HepG2 (cell line): ENCODE measurements around the gene MTX2. TPM values are rescaled to one million over a fixed set of nuclear protein-coding genes. Genes with fewer than 3 reads are reported as not detected.
A peak's percentile ranks its signal among the peaks of the same experiment; 100 is the strongest.

Experiments used
- ATAC-seq: fragments of 200-7000 bp; cut with Tn5 transposase; 3 replicates; pipeline ENCODE4 v1.9.1; 2020; ENCODE audit warnings: mild to moderate bottlenecking, moderate library complexity
- BruUV-seq: library from RNA; stranded (reverse); fragments of 400-500 nt; replicated peaks from 2 replicates; lab custom pipeline; 2021; lab: Mats Ljungman, UMichigan
- CTCF ChIA-PET: fragments of 300-600 bp; formaldehyde crosslinking; extraction: SDS; loops from one replicate; lab custom pipeline; 2021; ENCODE audit warnings: low total read pairs, inconsistent platforms, low intra/inter-chr PET ratio; lab: Yijun Ruan, JAX
- POLR2A ChIA-PET: fragments of 350-600 bp; sonication (Branson Sonifier 250); formaldehyde crosslinking; loops from one replicate; lab custom pipeline; 2020; ENCODE audit warnings: antibody characterized with exemption, inconsistent platforms; lab: Yijun Ruan, JAX
- DNase-seq: peaks from one replicate; pipeline ENCODE4 v3.0.0-alpha.2; 2015; ENCODE audit warnings: low spot score
- FAIRE-seq: peaks from 3 replicates; lab custom pipeline; 2011; peaks lifted over from hg19 to GRCh38; lab: Jason Lieb, UNC
- H2AFZ ChIP-seq: one replicate; pipeline ENCODE4 v1.6.1; 2011; ENCODE audit warnings: low read length, inconsistent platforms
- H3K27ac ChIP-seq: fragments of 300-600 bp; 3 replicates; pipeline ENCODE4 v1.8.0; 2011; ENCODE audit warnings: mixed run types, mild to moderate bottlenecking, mixed read lengths, low read length, inconsistent platforms; ENCODE audit not compliant: insufficient read depth; ENCODE audit errors: extremely low read length
- H3K27me3 ChIP-seq, 2 experiments: fragments of 200-600 bp in 1 of 2; 2 replicates in 1 of 2; 3 replicates in 1 of 2; pipeline versions ENCODE4 v1.6.0 to v1.8.0; 2011; ENCODE audit warnings: low read length in 2 of 2, mild to moderate bottlenecking in 2 of 2, moderate library complexity in 2 of 2, inconsistent platforms in 1 of 2; ENCODE audit not compliant: insufficient read depth in 2 of 2, control insufficient read depth in 1 of 2
- H3K36me3 ChIP-seq, 2 experiments: fragments of 200-600 bp in 1 of 2; replicated peaks in 1 of 2; 2 replicates in 1 of 2; 3 replicates in 1 of 2; pipeline versions ENCODE4 v1.5.1 to v1.8.0; 2011; ENCODE audit warnings: low read length in 2 of 2, inconsistent platforms in 1 of 2; ENCODE audit not compliant: insufficient read depth in 2 of 2, control insufficient read depth in 1 of 2
- H3K4me1 ChIP-seq: 2 replicates; pipeline ENCODE4 v1.5.1; 2012; ENCODE audit warnings: low read length, inconsistent platforms; ENCODE audit not compliant: insufficient read depth
- H3K4me2 ChIP-seq: 2 replicates; pipeline ENCODE4 v1.6.0; 2011; ENCODE audit warnings: low read depth, low read length, inconsistent platforms
- H3K4me3 ChIP-seq, 3 experiments: fragments of 200-600 bp in 1 of 3; sonication (generic), shearing (Covaris generic) in 1 of 3; replicated peaks in 1 of 3; 2 replicates each; pipeline ENCODE4 v1.5.1; 2011 to 2016; ENCODE audit warnings: low read length in 3 of 3, inconsistent platforms in 2 of 3, low read depth in 2 of 3, mild to moderate bottlenecking in 2 of 3, control low read depth in 1 of 3, mixed read lengths in 1 of 3; ENCODE audit not compliant: insufficient read depth in 1 of 3
- H3K79me2 ChIP-seq: one replicate; pipeline ENCODE4 v1.6.1; 2011; ENCODE audit warnings: low read length, inconsistent platforms; ENCODE audit not compliant: insufficient read depth
- H3K9ac ChIP-seq: 2 replicates; pipeline ENCODE4 v1.6.0; 2011; ENCODE audit warnings: mild to moderate bottlenecking, low read depth, low read length, inconsistent platforms; ENCODE audit not compliant: insufficient read depth
- H3K9me3 ChIP-seq: 2 replicates; pipeline ENCODE4 v1.5.1; 2012; ENCODE audit warnings: mild to moderate bottlenecking, low read length
- H4K20me1 ChIP-seq: 2 replicates; pipeline ENCODE4 v1.6.0; 2011; ENCODE audit warnings: inconsistent platforms, mild to moderate bottlenecking, low read length, moderate library complexity; ENCODE audit not compliant: insufficient read depth
- HNRNPLL ChIP-seq: fragments of 200-400 bp; formaldehyde crosslinking; IDR thresholded peaks from 2 replicates; pipeline ENCODE4 v1.6.1; 2017; ENCODE audit warnings: mild to moderate bottlenecking, low read depth, low read length; ENCODE audit not compliant: poor library complexity, severe bottlenecking
- HOXA9 ChIP-seq: sonication (generic); formaldehyde crosslinking; IDR thresholded peaks from 2 replicates; pipeline ENCODE4 v1.8.1; 2022; ENCODE audit warnings: missing genetic modification reagents, mild to moderate bottlenecking, moderate library complexity, borderline replicate concordance
- PRMT3 ChIP-seq: sonication (generic); formaldehyde crosslinking; IDR thresholded peaks from 2 replicates; pipeline ENCODE4 v1.8.1; 2022; ENCODE audit warnings: low read depth, mild to moderate bottlenecking, moderate library complexity, missing genetic modification reagents, borderline replicate concordance
- STAT5B ChIP-seq: sonication (generic); formaldehyde crosslinking; IDR thresholded peaks from 2 replicates; pipeline ENCODE4 v1.4.0; 2020; ENCODE audit warnings: missing genetic modification reagents
- ZNF619 ChIP-seq: sonication (generic); formaldehyde crosslinking; IDR thresholded peaks from 2 replicates; pipeline ENCODE4 v1.4.0; 2020; ENCODE audit warnings: mild to moderate bottlenecking, missing genetic modification reagents
- ZNF670 ChIP-seq: sonication (generic); formaldehyde crosslinking; IDR thresholded peaks from 2 replicates; pipeline ENCODE4 v1.8.0; 2022; ENCODE audit warnings: mild to moderate bottlenecking, missing genetic modification reagents, borderline replicate concordance
- WGBS: methylation state at CpG from one replicate; pipeline ENCODE4 v1.1.6; 2017; ENCODE audit warnings: low lambda C conversion rate; 5-methylcytosine and 5-hydroxymethylcytosine counted together
- in situ Hi-C: cut with HindIII; loops from 2 replicates; pipeline ENCODE4 v1.10.0; 2017; ENCODE audit warnings: low pct_unique_long_range_greater_than_20kb; ENCODE audit not compliant: extremely low pct_ligation_motif_present
- intact Hi-C: fragments of 100-400 bp; cut with micrococcal nuclease; formaldehyde crosslinking; loops from one replicate; pipeline ENCODE4 v1.10.0; 2022; ENCODE audit not compliant: unreplicated experiment
- polyA plus RNA-seq, 8 experiments: library from polyadenylated mRNA; depleted of rRNA in 3 of 8; stranded (reverse) in 7 of 8; unstranded in 1 of 8; fragments of >200 nt; fragmentation: Illumina TruSeq in 4 of 8; extraction: Trizol in 4 of 8; gene quantifications; 2 replicates each; pipeline versions ENCODE4 v1.2.1 to v1.2.3, GENCODE V29; 2011 to 2016; ENCODE audit warnings: low read depth in 4 of 8, missing spikeins in 1 of 8, mixed read lengths in 1 of 8; ENCODE audit not compliant: insufficient read depth in 1 of 8
- total RNA-seq, 5 experiments: library from RNA; depleted of rRNA; stranded (reverse); fragments of >200 nt; fragmentation: Illumina TruSeq; extraction: Trizol; gene quantifications; 2 replicates each; pipeline ENCODE4 v1.2.3, GENCODE V29; 2016; ENCODE audit warnings: low read depth in 1 of 5
- TF ChIP-seq, protein P1 (sequence below): IDR thresholded peaks from 2 replicates; pipeline ENCODE4 v1.6.1; 2016; ENCODE audit warnings: low read depth, missing genetic modification reagents, missing compliant biosample characterization
- TF ChIP-seq, protein P2 (sequence below): fragments of 450-650 bp; IDR thresholded peaks from 2 replicates; pipeline ENCODE4 v1.6.1; 2017
- TF ChIP-seq, protein P3 (sequence below), 2 experiments: sonication (generic) in 1 of 2; formaldehyde crosslinking in 1 of 2; IDR thresholded peaks; 2 replicates each; pipeline versions ENCODE4 v1.6.1 to v1.9.0; 2014 to 2022; ENCODE audit warnings: antibody characterized with exemption in 1 of 2, borderline replicate concordance in 1 of 2, inconsistent platforms in 1 of 2, low read depth in 1 of 2, missing genetic modification reagents in 1 of 2

The MTX2 gene
- total and polyA plus RNA-seq, 2 of the 13 experiments (the other 11 are each of a cell fraction or from before 2014, with no cell fraction given) = 58.1 to 75.7 TPM

DNA sequence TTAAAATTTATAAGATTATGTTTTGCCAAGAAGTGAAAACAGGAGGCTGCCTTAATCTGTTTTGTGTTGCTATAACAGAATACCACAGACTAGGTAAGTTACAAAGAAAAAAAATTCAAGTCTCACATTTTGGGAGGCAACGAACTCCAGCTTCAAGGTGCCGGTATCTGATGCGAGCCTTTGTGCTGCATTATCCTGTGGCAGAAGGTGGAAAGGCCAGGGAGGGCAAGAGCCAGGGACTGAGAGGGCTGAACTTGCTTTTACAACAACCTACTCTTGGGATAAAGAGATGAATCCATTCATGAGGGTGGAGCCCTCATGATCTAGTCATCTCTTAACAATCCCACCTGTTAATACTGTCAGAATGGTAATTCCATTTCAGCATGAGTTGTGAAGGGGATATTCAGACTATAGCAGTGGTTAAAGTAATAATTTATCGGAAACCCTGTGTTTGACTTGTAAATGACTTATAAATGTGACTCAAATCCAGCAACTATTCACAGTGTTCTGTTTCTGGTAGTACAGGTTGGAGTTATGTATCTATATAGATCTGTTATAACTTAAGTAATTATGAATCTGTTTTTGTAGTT is 3.7 kb downstream of the MTX2 start:
- H3K4me3 ChIP-seq = no peak overlapping the region
- H3K27ac ChIP-seq = no peak overlapping the region
- TF ChIP-seq ZNF619 (CRISPR knock-in tag) (no peak), STAT5B (CRISPR knock-in tag) (no peak), HOXA9 (CRISPR knock-in tag) (no peak), ZNF670 (no peak), PRMT3 (CRISPR knock-in tag) (no peak), HNRNPLL (no peak)
- TF ChIP-seq, protein P1, sequence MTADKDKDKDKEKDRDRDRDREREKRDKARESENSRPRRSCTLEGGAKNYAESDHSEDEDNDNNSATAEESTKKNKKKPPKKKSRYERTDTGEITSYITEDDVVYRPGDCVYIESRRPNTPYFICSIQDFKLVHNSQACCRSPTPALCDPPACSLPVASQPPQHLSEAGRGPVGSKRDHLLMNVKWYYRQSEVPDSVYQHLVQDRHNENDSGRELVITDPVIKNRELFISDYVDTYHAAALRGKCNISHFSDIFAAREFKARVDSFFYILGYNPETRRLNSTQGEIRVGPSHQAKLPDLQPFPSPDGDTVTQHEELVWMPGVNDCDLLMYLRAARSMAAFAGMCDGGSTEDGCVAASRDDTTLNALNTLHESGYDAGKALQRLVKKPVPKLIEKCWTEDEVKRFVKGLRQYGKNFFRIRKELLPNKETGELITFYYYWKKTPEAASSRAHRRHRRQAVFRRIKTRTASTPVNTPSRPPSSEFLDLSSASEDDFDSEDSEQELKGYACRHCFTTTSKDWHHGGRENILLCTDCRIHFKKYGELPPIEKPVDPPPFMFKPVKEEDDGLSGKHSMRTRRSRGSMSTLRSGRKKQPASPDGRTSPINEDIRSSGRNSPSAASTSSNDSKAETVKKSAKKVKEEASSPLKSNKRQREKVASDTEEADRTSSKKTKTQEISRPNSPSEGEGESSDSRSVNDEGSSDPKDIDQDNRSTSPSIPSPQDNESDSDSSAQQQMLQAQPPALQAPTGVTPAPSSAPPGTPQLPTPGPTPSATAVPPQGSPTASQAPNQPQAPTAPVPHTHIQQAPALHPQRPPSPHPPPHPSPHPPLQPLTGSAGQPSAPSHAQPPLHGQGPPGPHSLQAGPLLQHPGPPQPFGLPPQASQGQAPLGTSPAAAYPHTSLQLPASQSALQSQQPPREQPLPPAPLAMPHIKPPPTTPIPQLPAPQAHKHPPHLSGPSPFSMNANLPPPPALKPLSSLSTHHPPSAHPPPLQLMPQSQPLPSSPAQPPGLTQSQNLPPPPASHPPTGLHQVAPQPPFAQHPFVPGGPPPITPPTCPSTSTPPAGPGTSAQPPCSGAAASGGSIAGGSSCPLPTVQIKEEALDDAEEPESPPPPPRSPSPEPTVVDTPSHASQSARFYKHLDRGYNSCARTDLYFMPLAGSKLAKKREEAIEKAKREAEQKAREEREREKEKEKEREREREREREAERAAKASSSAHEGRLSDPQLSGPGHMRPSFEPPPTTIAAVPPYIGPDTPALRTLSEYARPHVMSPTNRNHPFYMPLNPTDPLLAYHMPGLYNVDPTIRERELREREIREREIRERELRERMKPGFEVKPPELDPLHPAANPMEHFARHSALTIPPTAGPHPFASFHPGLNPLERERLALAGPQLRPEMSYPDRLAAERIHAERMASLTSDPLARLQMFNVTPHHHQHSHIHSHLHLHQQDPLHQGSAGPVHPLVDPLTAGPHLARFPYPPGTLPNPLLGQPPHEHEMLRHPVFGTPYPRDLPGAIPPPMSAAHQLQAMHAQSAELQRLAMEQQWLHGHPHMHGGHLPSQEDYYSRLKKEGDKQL (CRISPR knock-in tag) = no peak
- TF ChIP-seq, protein P2, sequence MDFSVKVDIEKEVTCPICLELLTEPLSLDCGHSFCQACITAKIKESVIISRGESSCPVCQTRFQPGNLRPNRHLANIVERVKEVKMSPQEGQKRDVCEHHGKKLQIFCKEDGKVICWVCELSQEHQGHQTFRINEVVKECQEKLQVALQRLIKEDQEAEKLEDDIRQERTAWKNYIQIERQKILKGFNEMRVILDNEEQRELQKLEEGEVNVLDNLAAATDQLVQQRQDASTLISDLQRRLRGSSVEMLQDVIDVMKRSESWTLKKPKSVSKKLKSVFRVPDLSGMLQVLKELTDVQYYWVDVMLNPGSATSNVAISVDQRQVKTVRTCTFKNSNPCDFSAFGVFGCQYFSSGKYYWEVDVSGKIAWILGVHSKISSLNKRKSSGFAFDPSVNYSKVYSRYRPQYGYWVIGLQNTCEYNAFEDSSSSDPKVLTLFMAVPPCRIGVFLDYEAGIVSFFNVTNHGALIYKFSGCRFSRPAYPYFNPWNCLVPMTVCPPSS = no peak
- TF ChIP-seq, protein P3, sequence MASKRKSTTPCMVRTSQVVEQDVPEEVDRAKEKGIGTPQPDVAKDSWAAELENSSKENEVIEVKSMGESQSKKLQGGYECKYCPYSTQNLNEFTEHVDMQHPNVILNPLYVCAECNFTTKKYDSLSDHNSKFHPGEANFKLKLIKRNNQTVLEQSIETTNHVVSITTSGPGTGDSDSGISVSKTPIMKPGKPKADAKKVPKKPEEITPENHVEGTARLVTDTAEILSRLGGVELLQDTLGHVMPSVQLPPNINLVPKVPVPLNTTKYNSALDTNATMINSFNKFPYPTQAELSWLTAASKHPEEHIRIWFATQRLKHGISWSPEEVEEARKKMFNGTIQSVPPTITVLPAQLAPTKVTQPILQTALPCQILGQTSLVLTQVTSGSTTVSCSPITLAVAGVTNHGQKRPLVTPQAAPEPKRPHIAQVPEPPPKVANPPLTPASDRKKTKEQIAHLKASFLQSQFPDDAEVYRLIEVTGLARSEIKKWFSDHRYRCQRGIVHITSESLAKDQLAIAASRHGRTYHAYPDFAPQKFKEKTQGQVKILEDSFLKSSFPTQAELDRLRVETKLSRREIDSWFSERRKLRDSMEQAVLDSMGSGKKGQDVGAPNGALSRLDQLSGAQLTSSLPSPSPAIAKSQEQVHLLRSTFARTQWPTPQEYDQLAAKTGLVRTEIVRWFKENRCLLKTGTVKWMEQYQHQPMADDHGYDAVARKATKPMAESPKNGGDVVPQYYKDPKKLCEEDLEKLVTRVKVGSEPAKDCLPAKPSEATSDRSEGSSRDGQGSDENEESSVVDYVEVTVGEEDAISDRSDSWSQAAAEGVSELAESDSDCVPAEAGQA (IDR thresholded peaks at IDR 0.05; ENCODE audit: low read depth) = no peak
- TF ChIP-seq, protein P3 (CRISPR knock-in tag; IDR thresholded peaks at IDR 0.05; ENCODE audit: borderline replicate concordance) = no peak
- WGBS = over 99% methylated on average over 4 of the region's 4 CpGs
- DNase-seq = no peak
- intact Hi-C loops (no loop called here), in situ Hi-C loops (no loop called here)
- H3K4me1 ChIP-seq = peaks cover 33% of the 10 kb centered on the region
- no peaks in the 10 kb centered on the region for H3K9me3 ChIP-seq
- CTCF ChIA-PET = no interaction called here
- peak overlapping the region; percentile 10; the same call in 1 of the 2 replicates for H3K4me2 ChIP-seq
- no peak overlapping the region for H3K9ac ChIP-seq
- H2AFZ ChIP-seq = no peak overlapping the region
- no TSS peak for BruUV-seq
- no peaks in the 10 kb centered on the region; a peak in 1 of 5 replicates for H3K27me3 ChIP-seq
- H4K20me1 ChIP-seq = 0 out of 2 replicates have a peak, but pooled peaks cover 3% of the 10 kb centered on the region
- H3K79me2 ChIP-seq = peaks cover 71% of the 10 kb centered on the region
- POLR2A ChIA-PET = no interaction called here
- peaks cover 0 to 3% of the 10 kb centered on the region in 2 experiments; a peak in 1 of 5 replicates for H3K36me3 ChIP-seq
- no peak for ATAC-seq
- FAIRE-seq = no peak
